ENCODE results near the gene ZNF845.
"Not testable (repeated sequence)": the region's sequence is repeated elsewhere in the genome, so short reads cannot be mapped to it uniquely, and the experiment has no call there.

ZNF845 gene

GRCh38 chr19:53388168-53388567 lies 54.6 kb downstream of the ZNF845 start:
- DNase-seq = no peak

GRCh38 chr19:53388904-53389303 lies 55.4 kb downstream of the ZNF845 start:
- no peak for DNase-seq

GRCh38 chr19:53389571-53389970 lies 56.0 kb downstream of the ZNF845 start:
- no peak for DNase-seq

- no peak for DNase-seq
Observed at GRCh38 chr19:53389978-53390377, 56.4 kb downstream of the ZNF845 start.

- no peak for DNase-seq
Observed at GRCh38 chr19:53394522-53394973, 61.0 kb downstream of the ZNF845 start.

GRCh38 chr19:53394974-53395839 lies 61.7 kb downstream of the ZNF845 start, which contains the start of gene ZNF765:
Gene ZNF765, plus strand, starts transcription at chr19:53395149. Its CDS starts 2,867 bp downstream, at chr19:53398016.
- peak; percentile 95 for DNase-seq

- DNase-seq = not testable (repeated sequence)
Observed at GRCh38 chr19:53395840-53396524, 62.4 kb downstream of the ZNF845 start.

GRCh38 chr19:53396525-53396868 lies 62.9 kb downstream of the ZNF845 start:
- no peak for DNase-seq

- DNase-seq = not testable (repeated sequence)
Observed at GRCh38 chr19:53397918-53398317, 64.4 kb downstream of the ZNF845 start.

All from activated naive CD4-positive, alpha-beta T cell treated with Interleukin-2 at 50 U/mL for 16 hours (primary cell).